BJ (cell line): ENCODE data around the gene MCEMP1. TPM values are rescaled to one million over a fixed set of nuclear protein-coding genes. Genes with fewer than 3 reads are reported as not detected.

Experiments used
- CTCF ChIA-PET: fragments of 350-600 bp; formaldehyde crosslinking; extraction: SDS; loops from one replicate; lab custom pipeline; 2021; ENCODE audit warnings: antibody characterized with exemption, inconsistent platforms; lab: Yijun Ruan, JAX
- POLR2A ChIA-PET: fragments of 300-600 bp; sonication (Branson Sonifier 250); formaldehyde crosslinking; extraction: SDS; loops from one replicate; lab custom pipeline; 2021; ENCODE audit warnings: antibody characterized with exemption; lab: Charles Lee
- DNase-seq: peaks from one replicate; pipeline ENCODE4 v3.0.0-alpha.2; 2011; ENCODE audit warnings: low read depth
- H3K27me3 ChIP-seq: 2 replicates; pipeline ENCODE4 v1.6.0; 2011; ENCODE audit warnings: low read length; ENCODE audit not compliant: control insufficient read depth, insufficient read depth
- H3K36me3 ChIP-seq: 2 replicates; pipeline ENCODE4 v1.5.1; 2011; ENCODE audit warnings: low read length; ENCODE audit not compliant: control insufficient read depth, insufficient read depth
- H3K4me3 ChIP-seq: 2 replicates; pipeline ENCODE4 v1.5.1; 2011; ENCODE audit warnings: low read depth, mild to moderate bottlenecking, control low read depth, low read length
- CTCF ChIP-seq: IDR thresholded peaks from 2 replicates; pipeline ENCODE4 v1.5.1; 2011; ENCODE audit warnings: low read depth, mild to moderate bottlenecking, control low read depth, inconsistent platforms, low read length, moderate library complexity; ENCODE audit not compliant: insufficient read depth
- polyA plus RNA-seq: library from polyadenylated mRNA; depleted of rRNA; stranded (reverse); fragments of >200 nt; gene quantifications from 2 replicates; pipeline ENCODE4 v1.2.3, GENCODE V29; 2011

The MCEMP1 gene
- polyA plus RNA-seq, 1 experiment, result not detected

DNA sequence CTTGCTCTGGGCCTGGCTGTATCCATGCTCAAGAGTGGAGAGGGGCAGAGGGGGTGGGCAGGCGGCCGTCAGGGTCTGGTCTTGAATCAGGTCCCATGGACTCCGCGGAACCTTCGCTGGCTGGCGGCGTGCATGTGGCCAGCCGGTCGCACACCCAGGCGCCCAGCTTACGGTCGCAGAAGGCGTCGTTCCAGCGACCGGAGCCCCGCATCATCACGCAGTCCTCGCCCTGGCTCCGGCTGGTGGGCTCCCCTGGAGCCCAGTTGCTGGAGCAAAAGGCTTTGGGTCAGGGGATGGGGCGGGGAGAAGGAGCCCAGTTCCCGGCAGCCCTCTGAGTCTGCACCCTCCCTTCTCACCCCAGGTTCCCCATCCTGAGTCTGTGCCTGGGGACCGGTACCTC is 12.3 kb downstream of the MCEMP1 start:
- no peaks in the 10 kb centered on the region for H3K27me3 ChIP-seq
- TF ChIP-seq CTCF, result no peak
- ChIA-PET CTCF (interaction anchor here (0.6 kb wide), 1 partner anchor 110 kb away, joined by 3 read pairs; no protein-coding TSS in a partner anchor), POLR2A (no interaction called here)
- no peak overlapping the region for H3K4me3 ChIP-seq
- no peaks in the 10 kb centered on the region for H3K36me3 ChIP-seq
- no peak for DNase-seq

DNA sequence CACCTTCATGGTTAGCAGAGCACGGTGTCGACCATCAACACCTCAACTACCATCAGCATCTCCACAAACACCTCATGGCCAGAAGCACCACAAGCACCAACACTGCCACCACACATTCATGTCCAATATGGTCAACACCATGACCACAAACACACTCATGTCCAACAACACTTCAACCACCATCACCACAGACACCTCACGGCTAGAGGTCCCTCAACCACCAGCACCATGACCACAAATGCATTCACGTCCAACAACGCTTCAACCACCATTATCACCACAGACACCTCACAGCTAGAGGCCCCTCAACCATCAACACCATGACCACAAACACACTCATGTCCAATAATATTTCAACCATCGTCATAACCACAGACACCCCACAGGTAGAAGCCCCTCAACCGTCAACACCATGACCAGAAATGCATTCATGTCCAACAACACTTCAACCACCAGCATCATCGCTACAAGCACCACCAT is 13.9 kb downstream of the MCEMP1 start:
- ChIA-PET CTCF (interaction anchor here (0.9 kb wide), 1 partner anchor 10 kb away, joined by 3 read pairs; the partner anchor contains the start of gene TRAPPC5), POLR2A (no interaction called here)
- no peak overlapping the region for H3K4me3 ChIP-seq
- H3K36me3 ChIP-seq, result no peaks in the 10 kb centered on the region
- no peaks in the 10 kb centered on the region for H3K27me3 ChIP-seq
- no peak for TF ChIP-seq CTCF
- DNase-seq, result no peak

DNA sequence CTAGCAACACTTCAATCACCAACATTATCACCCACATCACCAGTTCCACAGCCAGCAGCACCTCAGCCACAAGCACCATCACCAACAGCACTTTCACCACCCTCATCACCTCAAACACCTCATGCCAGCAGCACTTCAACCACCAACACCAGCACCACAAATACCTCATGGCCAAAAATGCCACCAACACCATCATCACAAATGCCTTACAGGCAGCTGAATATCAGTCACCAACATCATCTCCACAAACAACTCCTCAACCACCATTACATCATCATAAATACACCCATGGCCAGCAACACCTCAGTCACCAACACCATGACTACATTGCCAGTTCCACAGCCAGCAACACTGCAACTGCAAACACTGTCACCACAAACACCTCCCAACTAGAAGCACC is 14.6 kb downstream of the MCEMP1 start:
- POLR2A ChIA-PET, result no interaction called here
- CTCF ChIA-PET, result no interaction called here
- no peak overlapping the region for H3K4me3 ChIP-seq
- no peak for TF ChIP-seq CTCF
- H3K27me3 ChIP-seq, result no peaks in the 10 kb centered on the region; the same call in 1 of the 2 replicates
- DNase-seq, result no peak
- H3K36me3 ChIP-seq, result no peaks in the 10 kb centered on the region

DNA sequence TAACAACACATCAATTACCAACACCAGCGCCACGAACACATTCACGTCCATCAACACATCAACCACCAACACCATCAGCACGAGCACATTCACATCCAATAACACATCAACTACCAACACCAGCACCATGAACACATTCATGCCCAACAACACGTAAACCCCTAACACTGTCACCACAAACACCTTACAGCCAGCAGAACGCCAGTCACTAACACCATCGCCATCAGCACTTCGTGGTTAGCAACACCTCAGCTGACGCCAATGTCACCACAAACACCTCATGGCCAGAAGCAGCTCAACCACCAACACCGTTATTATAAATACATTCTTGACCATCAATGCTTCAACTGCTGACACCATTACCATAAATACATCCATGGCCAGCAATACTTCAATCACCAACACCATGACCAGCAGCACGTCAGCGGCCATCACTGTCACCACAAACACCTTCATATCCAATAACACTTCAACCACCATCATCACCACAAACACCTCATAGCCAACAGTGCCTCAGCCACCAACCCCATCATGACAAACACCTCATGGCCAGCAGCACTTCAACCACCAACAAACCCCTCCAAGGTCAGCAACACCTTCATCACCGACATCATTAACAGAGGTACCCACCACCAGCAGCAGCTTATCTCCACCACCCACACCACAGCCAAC is 15.7 kb downstream of the MCEMP1 start:
- Histone ChIP-seq H3K4me3 (no peak overlapping the region), H3K27me3 (no peaks in the 10 kb centered on the region; the same call in 1 of the 2 replicates), H3K36me3 (no peaks in the 10 kb centered on the region)
- no peak for DNase-seq
- CTCF ChIA-PET, result interaction anchor here (1.1 kb wide), 1 partner anchor 10 kb away, joined by 3 read pairs; no protein-coding TSS in a partner anchor
- TF ChIP-seq CTCF, result no peak
- POLR2A ChIA-PET, result no interaction called here

GRCh38 chr19:7694499-7694898 is 17.6 kb downstream of the MCEMP1 start:
- TF ChIP-seq CTCF, result no peak
- Histone ChIP-seq H3K27me3 (no peaks in the 10 kb centered on the region; the same call in 1 of the 2 replicates), H3K4me3 (no peak overlapping the region), H3K36me3 (no peaks in the 10 kb centered on the region)
- ChIA-PET POLR2A (no interaction called here), CTCF (no interaction called here)
- no peak for DNase-seq
